Peyer's patch (tissue), 4 donors: ENCODE data around the gene FILIP1. TPM values are rescaled to one million over a fixed set of nuclear protein-coding genes. Genes with fewer than 3 reads are reported as not detected.

Experiments
- DNase-seq, 3 donors: peaks; one replicate each; pipeline ENCODE4 v3.0.0-alpha.2; 2017 to 2019
- H3K27ac ChIP-seq, 4 donors: fragments of 200-600 bp; sonication (generic); one replicate each; pipeline ENCODE4 v1.5.1; 2016 to 2019
- H3K27me3 ChIP-seq, 2 donors: fragments of 200-600 bp; sonication (generic); one replicate each; pipeline ENCODE4 v1.5.1; 2019
- H3K36me3 ChIP-seq, 3 donors: fragments of 200-600 bp; sonication (generic); one replicate each; pipeline ENCODE4 v1.5.1; 2016 to 2019
- H3K4me1 ChIP-seq, 4 donors: fragments of 200-600 bp; sonication (generic); one replicate each; pipeline ENCODE4 v1.5.1; 2016 to 2019
- H3K4me3 ChIP-seq, 4 donors: fragments of 200-600 bp; sonication (generic); 1 replicate in 3 of 4; 2 replicates in 1 of 4; pipeline ENCODE4 v1.5.1; 2016 to 2019; ENCODE audit warnings: mild to moderate bottlenecking in 1 of 4
- H3K9me3 ChIP-seq, 4 donors: fragments of 200-600 bp; sonication (generic); one replicate each; pipeline ENCODE4 v1.5.1; 2016 to 2019; ENCODE audit warnings: mild to moderate bottlenecking in 1 of 4
- POLR2A ChIP-seq, 2 donors: fragments of 450-650 bp; IDR thresholded peaks; one replicate each; pipeline ENCODE4 v1.5.1; 2017; ENCODE audit warnings: antibody characterized with exemption in 2 of 2, mild to moderate bottlenecking in 2 of 2, moderate library complexity in 2 of 2
- total RNA-seq, 4 donors: library from RNA; depleted of rRNA; stranded (reverse); fragments of >200 nt; gene quantifications; one replicate each; pipeline ENCODE4 v1.1.0, GENCODE V29; 2016
- TF ChIP-seq, protein P1 (sequence below), 6 experiments: fragments of 450-650 bp in 4 of 6; fragments of 200-600 bp in 2 of 6; sonication (generic) in 1 of 6; IDR thresholded peaks; one replicate each; pipeline ENCODE4 v1.5.1; 2017 to 2019; ENCODE audit warnings: antibody characterized with exemption in 6 of 6, mild to moderate bottlenecking in 3 of 6, moderate library complexity in 1 of 6

FILIP1 gene, protein sequence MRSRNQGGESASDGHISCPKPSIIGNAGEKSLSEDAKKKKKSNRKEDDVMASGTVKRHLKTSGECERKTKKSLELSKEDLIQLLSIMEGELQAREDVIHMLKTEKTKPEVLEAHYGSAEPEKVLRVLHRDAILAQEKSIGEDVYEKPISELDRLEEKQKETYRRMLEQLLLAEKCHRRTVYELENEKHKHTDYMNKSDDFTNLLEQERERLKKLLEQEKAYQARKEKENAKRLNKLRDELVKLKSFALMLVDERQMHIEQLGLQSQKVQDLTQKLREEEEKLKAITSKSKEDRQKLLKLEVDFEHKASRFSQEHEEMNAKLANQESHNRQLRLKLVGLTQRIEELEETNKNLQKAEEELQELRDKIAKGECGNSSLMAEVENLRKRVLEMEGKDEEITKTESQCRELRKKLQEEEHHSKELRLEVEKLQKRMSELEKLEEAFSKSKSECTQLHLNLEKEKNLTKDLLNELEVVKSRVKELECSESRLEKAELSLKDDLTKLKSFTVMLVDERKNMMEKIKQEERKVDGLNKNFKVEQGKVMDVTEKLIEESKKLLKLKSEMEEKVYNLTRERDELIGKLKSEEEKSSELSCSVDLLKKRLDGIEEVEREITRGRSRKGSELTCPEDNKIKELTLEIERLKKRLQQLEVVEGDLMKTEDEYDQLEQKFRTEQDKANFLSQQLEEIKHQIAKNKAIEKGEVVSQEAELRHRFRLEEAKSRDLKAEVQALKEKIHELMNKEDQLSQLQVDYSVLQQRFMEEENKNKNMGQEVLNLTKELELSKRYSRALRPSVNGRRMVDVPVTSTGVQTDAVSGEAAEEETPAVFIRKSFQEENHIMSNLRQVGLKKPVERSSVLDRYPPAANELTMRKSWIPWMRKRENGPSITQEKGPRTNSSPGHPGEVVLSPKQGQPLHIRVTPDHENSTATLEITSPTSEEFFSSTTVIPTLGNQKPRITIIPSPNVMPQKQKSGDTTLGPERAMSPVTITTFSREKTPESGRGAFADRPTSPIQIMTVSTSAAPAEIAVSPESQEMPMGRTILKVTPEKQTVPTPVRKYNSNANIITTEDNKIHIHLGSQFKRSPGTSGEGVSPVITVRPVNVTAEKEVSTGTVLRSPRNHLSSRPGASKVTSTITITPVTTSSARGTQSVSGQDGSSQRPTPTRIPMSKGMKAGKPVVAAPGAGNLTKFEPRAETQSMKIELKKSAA (N-terminal part only)
- total RNA-seq, result 1 to 10 TPM; 1.1 to 7.4 (median 4.0) TPM

DNA sequence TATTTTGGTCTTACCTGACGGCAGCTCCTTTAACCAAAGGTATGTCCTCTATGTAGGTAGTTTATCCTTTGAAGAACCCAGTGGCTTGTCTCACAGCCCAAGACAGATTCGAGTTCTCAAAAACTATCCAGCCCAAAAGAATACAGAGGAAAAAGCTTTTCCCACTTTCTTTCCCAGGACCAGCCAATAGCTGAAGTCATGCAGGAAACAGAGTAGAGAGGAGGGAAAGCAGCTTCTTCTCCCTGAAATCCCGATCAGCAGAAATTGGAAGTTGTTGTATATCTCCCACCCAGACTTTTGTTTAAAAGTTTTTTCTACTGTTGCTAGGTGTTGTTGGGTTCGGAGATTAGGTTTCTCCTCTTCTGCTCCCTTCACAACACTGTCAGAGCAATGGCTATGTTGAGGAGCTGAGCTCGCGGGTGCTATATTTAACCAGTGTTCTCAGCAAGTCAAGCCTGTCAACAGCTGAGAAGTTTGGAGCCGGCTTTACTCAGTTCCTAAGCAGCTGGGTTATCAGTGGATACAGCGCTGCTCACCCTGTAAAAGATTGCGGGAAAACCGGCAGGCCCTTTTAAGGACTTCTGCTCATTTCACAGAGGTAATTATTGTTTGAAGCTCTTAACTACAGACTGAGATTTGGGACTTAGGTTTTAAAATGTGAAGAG is at the start of gene FILIP1:
FILIP1 (minus strand) TSS at position 401 of the 665 bp plus-strand sequence. CDS start 78,828 bp downstream, outside the sequence.
- Histone ChIP-seq H3K36me3 (no peaks in the 10 kb centered on the region), H3K27me3 (no peaks in the 10 kb centered on the region), H3K4me1 (no peaks in the 10 kb centered on the region), H3K4me3 (peak within 1 kb of the TSS in 2 of 4 donors; percentile 4 to 41), H3K9me3 (no peaks in the 10 kb centered on the region), H3K27ac (peak within 1 kb of the TSS; percentile 14 to 83 (median 48))
- no peak for DNase-seq
- TF ChIP-seq, protein P1, sequence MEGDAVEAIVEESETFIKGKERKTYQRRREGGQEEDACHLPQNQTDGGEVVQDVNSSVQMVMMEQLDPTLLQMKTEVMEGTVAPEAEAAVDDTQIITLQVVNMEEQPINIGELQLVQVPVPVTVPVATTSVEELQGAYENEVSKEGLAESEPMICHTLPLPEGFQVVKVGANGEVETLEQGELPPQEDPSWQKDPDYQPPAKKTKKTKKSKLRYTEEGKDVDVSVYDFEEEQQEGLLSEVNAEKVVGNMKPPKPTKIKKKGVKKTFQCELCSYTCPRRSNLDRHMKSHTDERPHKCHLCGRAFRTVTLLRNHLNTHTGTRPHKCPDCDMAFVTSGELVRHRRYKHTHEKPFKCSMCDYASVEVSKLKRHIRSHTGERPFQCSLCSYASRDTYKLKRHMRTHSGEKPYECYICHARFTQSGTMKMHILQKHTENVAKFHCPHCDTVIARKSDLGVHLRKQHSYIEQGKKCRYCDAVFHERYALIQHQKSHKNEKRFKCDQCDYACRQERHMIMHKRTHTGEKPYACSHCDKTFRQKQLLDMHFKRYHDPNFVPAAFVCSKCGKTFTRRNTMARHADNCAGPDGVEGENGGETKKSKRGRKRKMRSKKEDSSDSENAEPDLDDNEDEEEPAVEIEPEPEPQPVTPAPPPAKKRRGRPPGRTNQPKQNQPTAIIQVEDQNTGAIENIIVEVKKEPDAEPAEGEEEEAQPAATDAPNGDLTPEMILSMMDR (IDR thresholded peaks at IDR 0.05), result no peak
- no peak for TF ChIP-seq POLR2A (IDR thresholded peaks at IDR 0.05)

DNA sequence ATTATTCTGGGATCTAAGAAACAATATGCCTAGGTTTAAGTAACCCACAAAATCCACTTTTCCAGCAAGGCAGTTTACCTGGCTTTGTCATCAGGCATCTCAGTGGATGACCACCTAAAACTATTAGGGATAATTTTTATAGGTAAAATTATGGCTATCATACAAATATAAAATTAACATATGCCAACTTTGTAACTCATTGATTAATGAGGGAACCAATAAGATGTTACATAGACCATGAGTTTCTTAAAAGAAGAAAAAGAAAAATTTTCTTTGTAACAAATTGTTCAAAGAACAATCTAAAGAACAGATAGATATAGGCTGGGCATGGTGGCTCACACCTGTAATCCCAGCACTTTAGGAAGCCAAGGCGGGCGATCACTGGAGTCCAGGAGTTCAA is 49.7 kb upstream of the FILIP1 start:
- Histone ChIP-seq H3K4me3 (no peak overlapping the region), H3K4me1 (no peaks in the 10 kb centered on the region), H3K27me3 (no peaks in the 10 kb centered on the region), H3K36me3 (no peaks in the 10 kb centered on the region), H3K9me3 (no peaks in the 10 kb centered on the region), H3K27ac (no peak overlapping the region)
- TF ChIP-seq POLR2A (IDR thresholded peaks at IDR 0.05), result no peak
- TF ChIP-seq, protein P1 (IDR thresholded peaks at IDR 0.05), result no peak
- DNase-seq, result no peak

DNA sequence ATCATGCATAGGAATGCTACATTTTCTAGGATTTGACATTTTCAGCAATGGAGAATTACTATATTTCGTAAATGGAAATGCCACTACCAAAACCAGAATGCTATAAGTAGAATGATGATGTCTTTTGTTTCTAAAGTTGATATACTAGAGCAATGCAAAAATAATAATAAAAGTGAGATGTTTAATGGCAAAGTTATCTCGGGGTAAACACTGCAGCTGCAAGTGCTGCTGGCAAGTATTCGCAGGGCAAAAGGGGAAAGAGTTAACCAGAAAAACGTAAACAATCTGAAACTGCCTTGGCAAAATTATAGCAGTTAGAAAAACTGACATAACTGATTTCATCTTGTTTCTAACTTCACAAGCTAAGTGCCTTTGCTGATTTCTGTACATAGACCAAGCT is 45.5 kb upstream of the FILIP1 start:
- H3K36me3 ChIP-seq, result no peaks in the 10 kb centered on the region
- no peak overlapping the region for H3K4me3 ChIP-seq
- no peaks in the 10 kb centered on the region for H3K27me3 ChIP-seq
- DNase-seq, result no peak
- no peaks in the 10 kb centered on the region for H3K9me3 ChIP-seq
- TF ChIP-seq, protein P1 (IDR thresholded peaks at IDR 0.05), result no peak
- no peak for TF ChIP-seq POLR2A (IDR thresholded peaks at IDR 0.05)
- H3K27ac ChIP-seq, result no peak overlapping the region
- H3K4me1 ChIP-seq, result no peaks in the 10 kb centered on the region

DNA sequence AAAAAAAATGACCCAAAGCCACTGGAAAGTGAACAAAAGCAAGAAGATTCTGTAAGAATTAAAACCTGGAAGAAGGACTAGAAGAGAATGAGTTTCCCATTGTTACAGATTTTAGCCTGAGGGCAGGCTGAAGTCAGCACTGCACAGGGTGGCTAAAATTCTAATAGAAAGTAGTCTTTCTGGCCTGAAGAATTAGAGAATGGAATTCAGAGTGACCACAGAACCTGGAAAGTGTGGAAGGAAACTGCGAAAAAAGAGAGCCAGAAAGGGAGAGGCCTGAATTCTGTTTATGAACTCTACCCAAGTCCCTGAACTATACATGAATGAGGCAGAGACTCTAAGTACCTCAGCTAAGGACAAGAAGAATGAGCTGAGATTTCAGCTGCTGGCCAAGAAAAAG is 38.9 kb upstream of the FILIP1 start:
- TF ChIP-seq, protein P1 (IDR thresholded peaks at IDR 0.05), result no peak
- no peak for TF ChIP-seq POLR2A (IDR thresholded peaks at IDR 0.05)
- H3K4me1 ChIP-seq, result no peaks in the 10 kb centered on the region
- no peak overlapping the region for H3K27ac ChIP-seq
- DNase-seq, result no peak
- no peak overlapping the region for H3K4me3 ChIP-seq
- no peaks in the 10 kb centered on the region for H3K9me3 ChIP-seq
- H3K27me3 ChIP-seq, result no peaks in the 10 kb centered on the region
- H3K36me3 ChIP-seq, result no peaks in the 10 kb centered on the region

DNA sequence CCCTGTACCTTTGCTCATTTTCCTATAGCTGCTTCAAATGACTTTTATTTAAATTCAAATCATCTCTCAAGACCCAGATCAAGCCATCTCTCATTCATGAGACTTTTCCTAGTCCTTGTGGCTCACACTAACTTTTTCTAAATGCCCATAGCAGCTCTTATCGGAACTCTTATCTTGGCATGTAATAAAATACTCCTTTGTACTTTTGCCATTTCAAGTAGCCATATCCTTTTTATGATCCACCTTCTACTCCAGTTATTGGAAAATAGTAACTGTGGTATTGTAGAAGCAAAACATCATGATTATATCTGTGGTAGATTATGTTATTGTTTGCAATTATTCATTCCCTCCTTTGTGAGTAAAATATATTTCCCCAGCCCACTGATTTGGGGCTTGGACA is 37.6 kb upstream of the FILIP1 start:
- no peak overlapping the region for H3K4me3 ChIP-seq
- TF ChIP-seq, protein P1 (IDR thresholded peaks at IDR 0.05), result no peak
- no peak for TF ChIP-seq POLR2A (IDR thresholded peaks at IDR 0.05)
- no peaks in the 10 kb centered on the region for H3K27me3 ChIP-seq
- no peaks in the 10 kb centered on the region for H3K9me3 ChIP-seq
- no peak overlapping the region for H3K27ac ChIP-seq
- no peak for DNase-seq
- H3K36me3 ChIP-seq, result no peaks in the 10 kb centered on the region
- no peaks in the 10 kb centered on the region for H3K4me1 ChIP-seq
